Measurements from ENCODE around the gene DRC1. TPM values are rescaled to one million over a fixed set of nuclear protein-coding genes. Genes with fewer than 3 reads are reported as not detected.

The DRC1 gene
- total RNA-seq, 1 experiment from 2014 or later = not detected

DNA sequence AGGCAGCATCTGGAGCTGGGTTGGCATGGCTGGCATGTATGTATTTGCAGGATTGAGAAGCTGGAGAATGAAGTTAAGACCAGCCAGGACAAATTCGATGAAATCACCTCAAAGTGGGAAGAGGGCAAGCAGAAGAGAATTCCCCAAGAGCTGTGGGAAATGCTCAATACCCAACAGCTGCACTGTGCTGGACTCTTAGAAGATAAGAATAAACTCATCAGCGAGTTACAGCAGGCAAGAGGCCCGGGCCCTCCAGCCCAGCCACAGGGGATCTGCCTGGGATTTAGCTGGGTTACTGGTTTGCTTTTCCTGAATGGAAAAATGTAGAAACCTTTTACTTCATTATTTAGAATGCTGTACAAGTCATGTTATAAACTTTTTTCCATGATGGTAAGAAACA lies 22.5 kb downstream of the DRC1 start:
- ChIA-PET RAD21 (ENCODE audit: low non-redundant PET in 1 of 2, low total read pairs in 2 of 2, uncharacterized antibody in 2 of 2, unreplicated experiment in 2 of 2) (no interaction called here), POLR2A (interaction anchor here (0.5 kb wide), 1 partner anchor 25 kb away, joined by 3 read pairs; no protein-coding TSS in a partner anchor), CTCF (no interaction called here)
- no peak overlapping the region for H2AFZ ChIP-seq (ENCODE audit: low read depth, low read length, poor library complexity, severe bottlenecking)
- no peak overlapping the region for H3K9ac ChIP-seq (ENCODE audit: low read length)
- TF ChIP-seq, protein P1, sequence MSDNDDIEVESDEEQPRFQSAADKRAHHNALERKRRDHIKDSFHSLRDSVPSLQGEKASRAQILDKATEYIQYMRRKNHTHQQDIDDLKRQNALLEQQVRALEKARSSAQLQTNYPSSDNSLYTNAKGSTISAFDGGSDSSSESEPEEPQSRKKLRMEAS (IDR thresholded peaks at IDR 0.05) = no peak
- TF ChIP-seq FOSL1 (IDR thresholded peaks at IDR 0.05; ENCODE audit: low read depth) (no peak), RAD21 (IDR thresholded peaks at IDR 0.05; ENCODE audit: low read depth) (no peak), ZFX (IDR thresholded peaks at IDR 0.05) (no peak), CEBPB (IDR thresholded peaks at IDR 0.05; ENCODE audit: low read depth) (no peak), ELF1 (IDR thresholded peaks at IDR 0.05; ENCODE audit: borderline replicate concordance, low read depth) (no peak)
- H3K36me3 ChIP-seq (ENCODE audit: control insufficient read depth in 1 of 2, insufficient read depth in 2 of 2, low read length in 2 of 2) = no peaks in the 10 kb centered on the region
- H3K27me3 ChIP-seq (ENCODE audit: insufficient read depth, low read length) = no peaks in the 10 kb centered on the region
- no peak for ATAC-seq
- DNase-seq (ENCODE audit: low read depth, low spot score) = no peak
- no peaks in the 10 kb centered on the region for H4K20me1 ChIP-seq (ENCODE audit: insufficient read depth)
- no peak overlapping the region for H3K27ac ChIP-seq (ENCODE audit: low read depth, low read length)
- no peaks in the 10 kb centered on the region for H3K79me2 ChIP-seq (ENCODE audit: insufficient read depth, low read length)
- no TSS peak for BruUV-seq (replicated peaks)
- H3K9me2 ChIP-seq (ENCODE audit: insufficient read depth) = no peaks in the 10 kb centered on the region
- H3K9me3 ChIP-seq (ENCODE audit: control insufficient read depth in 1 of 2, insufficient read depth in 1 of 2, low read depth in 1 of 2, low read length in 2 of 2) = no peaks in the 10 kb centered on the region
- intact Hi-C loops (cut with micrococcal nuclease) = no loop called here
- no peaks in the 10 kb centered on the region for H3K4me1 ChIP-seq (ENCODE audit: control insufficient read depth in 1 of 2, insufficient read depth in 2 of 2, low read length in 2 of 2)
- no peak overlapping the region for H3K4me3 ChIP-seq (replicated peaks in 1 of 2; ENCODE audit: low read depth in 1 of 2, low read length in 2 of 2)
- no peak overlapping the region for H3K4me2 ChIP-seq (ENCODE audit: low read length)

- Histone ChIP-seq H3K79me2 (ENCODE audit: insufficient read depth, low read length) (no peaks in the 10 kb centered on the region), H3K27ac (ENCODE audit: low read depth, low read length) (no peak overlapping the region), H3K4me3 (replicated peaks in 1 of 2; ENCODE audit: low read depth in 1 of 2, low read length in 2 of 2) (no peak overlapping the region), H3K9ac (ENCODE audit: low read length) (no peak overlapping the region), H3K4me1 (ENCODE audit: control insufficient read depth in 1 of 2, insufficient read depth in 2 of 2, low read length in 2 of 2) (no peaks in the 10 kb centered on the region), H3K9me3 (ENCODE audit: control insufficient read depth in 1 of 2, insufficient read depth in 1 of 2, low read depth in 1 of 2, low read length in 2 of 2) (no peaks in the 10 kb centered on the region), H4K20me1 (ENCODE audit: insufficient read depth) (no peaks in the 10 kb centered on the region), H2AFZ (ENCODE audit: low read depth, low read length, poor library complexity, severe bottlenecking) (no peak overlapping the region), H3K4me2 (ENCODE audit: low read length) (no peak overlapping the region), H3K36me3 (ENCODE audit: control insufficient read depth in 1 of 2, insufficient read depth in 2 of 2, low read length in 2 of 2) (no peaks in the 10 kb centered on the region), H3K27me3 (ENCODE audit: insufficient read depth, low read length) (no peaks in the 10 kb centered on the region), H3K9me2 (ENCODE audit: insufficient read depth) (no peaks in the 10 kb centered on the region)
- ATAC-seq (no peak), DNase-seq (ENCODE audit: low read depth, low spot score) (no peak)
- BruUV-seq (replicated peaks) = no TSS peak
- ChIA-PET POLR2A (no interaction called here), CTCF (no interaction called here), RAD21 (ENCODE audit: low non-redundant PET in 1 of 2, low total read pairs in 2 of 2, uncharacterized antibody in 2 of 2, unreplicated experiment in 2 of 2) (no interaction called here)
- TF ChIP-seq YY1 (IDR thresholded peaks at IDR 0.05; ENCODE audit: extremely low read depth, insufficient replicate concordance, low read depth, low read length) (no peak), POLR2AphosphoS5 (IDR thresholded peaks at IDR 0.05; ENCODE audit: low read depth, low read length) (no peak), ELF1 (IDR thresholded peaks at IDR 0.05; ENCODE audit: borderline replicate concordance, low read depth) (no peak), ZFX (IDR thresholded peaks at IDR 0.05) (no peak), FOSL1 (IDR thresholded peaks at IDR 0.05; ENCODE audit: low read depth) (no peak)
- intact Hi-C loops (cut with micrococcal nuclease) = no loop called here
Observed at GRCh38 chr2:26428846-26429245, 27.1 kb downstream of the DRC1 start.
